OCI-LY7 (cell line): Measurements from ENCODE around the gene TRIM39. TPM values are rescaled to one million over a fixed set of nuclear protein-coding genes. Genes with fewer than 3 reads are reported as not detected.

Experiments used
- BruUV-seq: library from RNA; stranded (reverse); fragments of 400-500 nt; replicated peaks from 2 replicates; lab custom pipeline; 2021; lab: Mats Ljungman, UMichigan
- CTCF ChIA-PET: fragments of 300-600 bp; sonication (Branson Sonifier 250); formaldehyde crosslinking; loops from one replicate; lab custom pipeline; 2022; ENCODE audit warnings: antibody characterized with exemption; ENCODE audit not compliant: unreplicated experiment; lab: Charles Lee
- POLR2A ChIA-PET: fragments of 300-600 bp; sonication (Branson Sonifier 250); formaldehyde crosslinking; loops from one replicate; lab custom pipeline; 2022; ENCODE audit warnings: antibody characterized with exemption; lab: Charles Lee
- DNase-seq: peaks from one replicate; pipeline ENCODE4 v3.0.0-alpha.2; 2015; ENCODE audit warnings: low spot score
- H2AFZ ChIP-seq: fragments of 200-600 bp; sonication (generic), shearing (Covaris generic); 2 replicates; pipeline ENCODE4 v1.6.1; 2014; ENCODE audit warnings: mild to moderate bottlenecking, antibody characterized with exemption, low read length, moderate library complexity
- H3K27ac ChIP-seq: fragments of 200-600 bp; sonication (generic); 2 replicates; pipeline ENCODE4 v1.5.1; 2014; ENCODE audit warnings: mixed run types, low read depth, mild to moderate bottlenecking, moderate library complexity, low read length, inconsistent platforms; ENCODE audit not compliant: poor library complexity, severe bottlenecking
- H3K36me3 ChIP-seq: fragments of 200-600 bp; sonication (generic); 2 replicates; pipeline ENCODE4 v1.6.1; 2014; ENCODE audit warnings: mild to moderate bottlenecking, antibody characterized with exemption, low read length, moderate library complexity, mixed read lengths; ENCODE audit not compliant: insufficient read depth
- H3K4me1 ChIP-seq: fragments of 200-600 bp; sonication (generic); 2 replicates; pipeline ENCODE4 v1.5.1; 2014; ENCODE audit warnings: mild to moderate bottlenecking, low read length; ENCODE audit not compliant: insufficient read depth, poor library complexity, severe bottlenecking
- H3K4me2 ChIP-seq: fragments of 200-600 bp; sonication (generic); 2 replicates; pipeline ENCODE4 v1.6.1; 2014; ENCODE audit warnings: mild to moderate bottlenecking, low read length
- H3K4me3 ChIP-seq: fragments of 200-600 bp; sonication (generic); 2 replicates; pipeline ENCODE4 v1.5.1; 2014; ENCODE audit warnings: mild to moderate bottlenecking, low read depth, low read length; ENCODE audit not compliant: poor library complexity, severe bottlenecking
- H3K79me2 ChIP-seq: fragments of 200-600 bp; sonication (generic); 2 replicates; pipeline ENCODE4 v1.6.1; 2016; ENCODE audit warnings: low read depth, mild to moderate bottlenecking, low read length, moderate library complexity, mixed read lengths; ENCODE audit not compliant: insufficient read depth
- H3K9me2 ChIP-seq: fragments of 200-600 bp; sonication (generic); 2 replicates; pipeline ENCODE4 v1.6.1; 2016; ENCODE audit warnings: mild to moderate bottlenecking, low read length, mixed read lengths; ENCODE audit not compliant: insufficient read depth
- H3K9me3 ChIP-seq: fragments of 200-600 bp; sonication (generic); 2 replicates; pipeline ENCODE4 v1.6.1; 2014; ENCODE audit warnings: mild to moderate bottlenecking, mixed run types, low read length, mixed read lengths
- H4K20me1 ChIP-seq: fragments of 200-600 bp; sonication (generic); 2 replicates; pipeline ENCODE4 v1.6.1; 2014; ENCODE audit warnings: mild to moderate bottlenecking, antibody characterized with exemption, low read length, moderate library complexity, mixed read lengths; ENCODE audit not compliant: insufficient read depth
- CTCF ChIP-seq: fragments of 200-600 bp; sonication (generic); conservative IDR thresholded peaks from 2 replicates; pipeline ENCODE4 v1.5.1; 2014; ENCODE audit warnings: mild to moderate bottlenecking, antibody characterized with exemption, low read length, moderate library complexity, mixed read lengths
- EZH2phosphoT487 ChIP-seq: fragments of 200-600 bp; sonication (generic); IDR thresholded peaks from 2 replicates; pipeline ENCODE4 v1.6.1; 2018; ENCODE audit warnings: low read depth, borderline replicate concordance, mild to moderate bottlenecking, mixed run types, antibody characterized with exemption, low read length, moderate library complexity, mixed read lengths
- intact Hi-C: fragments of 100-400 bp; cut with micrococcal nuclease; formaldehyde crosslinking; loops from one replicate; pipeline ENCODE4 v1.10.0; 2022; ENCODE audit not compliant: unreplicated experiment
- total RNA-seq, 2 experiments: library from RNA; depleted of rRNA in 1 of 2; stranded (reverse); fragments of >200 nt in 1 of 2; shearing (Covaris generic) in 1 of 2; gene quantifications; 2 replicates each; pipeline ENCODE4 v1.2.3, GENCODE V29; 2014 to 2022

The TRIM39 gene
- total RNA-seq, 2 experiments from 2014 or later, result 11.4 to 17.0 TPM

GRCh38 chr6:30341728-30342127 is 15.0 kb downstream of the TRIM39 start:
- intact Hi-C loops, result loop anchor here (10.0 kb wide), 1 partner anchor 277 kb away; the partner anchor contains the start of genes POLR1H and PPP1R11
- Histone ChIP-seq H3K27ac (no peak overlapping the region), H2AFZ (no peak overlapping the region), H4K20me1 (no peaks in the 10 kb centered on the region), H3K9me3 (no peaks in the 10 kb centered on the region), H3K4me3 (no peak overlapping the region), H3K9me2 (no peaks in the 10 kb centered on the region), H3K79me2 (peaks cover 7% of the 10 kb centered on the region; the same call in 1 of the 2 replicates), H3K4me1 (peaks cover 10% of the 10 kb centered on the region), H3K4me2 (no peak overlapping the region), H3K36me3 (peaks cover 48% of the 10 kb centered on the region)
- TF ChIP-seq CTCF (no peak), EZH2phosphoT487 (no peak)
- POLR2A ChIA-PET, result interaction anchor here (0.6 kb wide), 1 partner anchor 498 kb away, joined by 5 read pairs; no protein-coding TSS in a partner anchor
- CTCF ChIA-PET, result no interaction called here
- BruUV-seq, result no TSS peak
- no peak for DNase-seq

- peaks cover 7% of the 10 kb centered on the region; the same call in 1 of the 2 replicates for H3K79me2 ChIP-seq
- no peaks in the 10 kb centered on the region for H3K9me2 ChIP-seq
- no peaks in the 10 kb centered on the region for H3K9me3 ChIP-seq
- H2AFZ ChIP-seq, result peak overlapping the region; percentile 63; the same call in 1 of the 2 replicates
- POLR2A ChIA-PET, result no interaction called here
- H3K4me3 ChIP-seq, result peak overlapping the region; percentile 82
- no peak overlapping the region for H3K27ac ChIP-seq
- H3K4me1 ChIP-seq, result peaks cover 16% of the 10 kb centered on the region
- BruUV-seq, result no TSS peak
- H3K4me2 ChIP-seq, result peak overlapping the region; percentile 79; the same call in 1 of the 2 replicates
- H3K36me3 ChIP-seq, result peaks cover 37% of the 10 kb centered on the region
- intact Hi-C loops, result loop anchor here (2.0 to 10.0 kb wide), 2 partner anchors 132 to 280 kb away; partner anchors contain the start of genes POLR1H, PPP1R11 and TRIM26
- no peak for DNase-seq
- CTCF ChIA-PET, result no interaction called here
- no peak for TF ChIP-seq EZH2phosphoT487
- TF ChIP-seq CTCF, result no peak
- H4K20me1 ChIP-seq, result no peaks in the 10 kb centered on the region
Observed at GRCh38 chr6:30344191-30344867, 17.6 kb downstream of the TRIM39 start.
